ENCODE data around the gene TCEAL3. TPM values are rescaled to one million over a fixed set of nuclear protein-coding genes. Genes with fewer than 3 reads are reported as not detected.
"Not testable (repeated sequence)": the region's sequence is repeated elsewhere in the genome, so short reads cannot be mapped to it uniquely, and the experiment has no call there.

Gene TCEAL3
- total RNA-seq, 2 donors from 2014 or later = 75.5 to 92.0 TPM

DNA sequence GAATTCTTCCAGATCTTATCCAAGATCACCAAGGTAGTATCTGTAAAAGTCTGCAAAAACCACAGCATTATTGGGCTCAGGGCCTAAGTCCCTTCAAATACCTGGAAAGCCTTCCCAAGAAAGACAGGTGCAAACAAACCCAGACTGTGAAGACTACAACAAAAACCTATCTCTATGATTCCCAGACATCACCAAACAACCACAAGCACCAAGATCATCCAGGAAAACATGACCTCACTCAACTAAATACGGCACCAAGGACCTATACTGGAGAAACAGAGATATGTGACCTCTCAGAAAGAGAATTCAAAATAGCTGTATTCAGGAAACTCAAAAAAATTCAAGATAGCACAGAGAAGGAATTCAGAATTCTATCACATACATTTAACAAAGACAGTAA, 36.4 kb downstream of the TCEAL3 start:
- no peaks in the 10 kb centered on the region for H3K36me3 ChIP-seq
- no peaks in the 10 kb centered on the region for H3K4me1 ChIP-seq (replicated peaks)
- TF ChIP-seq, protein P1, sequence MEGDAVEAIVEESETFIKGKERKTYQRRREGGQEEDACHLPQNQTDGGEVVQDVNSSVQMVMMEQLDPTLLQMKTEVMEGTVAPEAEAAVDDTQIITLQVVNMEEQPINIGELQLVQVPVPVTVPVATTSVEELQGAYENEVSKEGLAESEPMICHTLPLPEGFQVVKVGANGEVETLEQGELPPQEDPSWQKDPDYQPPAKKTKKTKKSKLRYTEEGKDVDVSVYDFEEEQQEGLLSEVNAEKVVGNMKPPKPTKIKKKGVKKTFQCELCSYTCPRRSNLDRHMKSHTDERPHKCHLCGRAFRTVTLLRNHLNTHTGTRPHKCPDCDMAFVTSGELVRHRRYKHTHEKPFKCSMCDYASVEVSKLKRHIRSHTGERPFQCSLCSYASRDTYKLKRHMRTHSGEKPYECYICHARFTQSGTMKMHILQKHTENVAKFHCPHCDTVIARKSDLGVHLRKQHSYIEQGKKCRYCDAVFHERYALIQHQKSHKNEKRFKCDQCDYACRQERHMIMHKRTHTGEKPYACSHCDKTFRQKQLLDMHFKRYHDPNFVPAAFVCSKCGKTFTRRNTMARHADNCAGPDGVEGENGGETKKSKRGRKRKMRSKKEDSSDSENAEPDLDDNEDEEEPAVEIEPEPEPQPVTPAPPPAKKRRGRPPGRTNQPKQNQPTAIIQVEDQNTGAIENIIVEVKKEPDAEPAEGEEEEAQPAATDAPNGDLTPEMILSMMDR (IDR thresholded peaks at IDR 0.05) = no peak
- no peak for TF ChIP-seq POLR2AphosphoS5 (IDR thresholded peaks at IDR 0.05)
- no peak overlapping the region for H3K27ac ChIP-seq
- DNase-seq (ENCODE audit: low spot score) = no peak
- intact Hi-C loops (cut with DNase I) = no loop called here
- H3K27me3 ChIP-seq (replicated peaks; ENCODE audit: insufficient read depth) = no peaks in the 10 kb centered on the region
- no peak overlapping the region for H3K4me3 ChIP-seq
- WGBS = 80% methylated on average over 1 of the region's 1 CpG
- H3K9me3 ChIP-seq = no peaks in the 10 kb centered on the region

DNA sequence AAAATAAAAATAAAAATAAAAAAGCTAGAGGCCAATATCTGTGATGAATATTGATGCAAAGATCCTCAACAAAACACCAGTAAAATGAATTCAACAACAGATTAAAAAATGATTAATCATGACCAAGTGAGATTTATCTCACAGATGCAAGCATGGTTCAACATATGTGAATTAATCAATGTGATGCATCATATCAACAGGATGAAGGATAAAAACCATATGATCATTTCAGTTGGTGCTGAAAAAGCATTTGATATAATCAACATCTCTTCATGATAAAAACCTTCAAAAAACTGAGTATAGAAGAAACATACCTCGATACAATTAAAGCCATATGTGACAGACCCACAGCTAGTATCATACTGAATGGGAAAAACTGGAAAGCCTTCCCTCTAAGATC, 39.9 kb downstream of the TCEAL3 start:
- DNase-seq (ENCODE audit: low spot score) = no peak
- intact Hi-C loops (cut with DNase I) = no loop called here
- Histone ChIP-seq H3K4me3 (no peak overlapping the region), H3K27ac (no peak overlapping the region), H3K36me3 (no peaks in the 10 kb centered on the region), H3K9me3 (no peaks in the 10 kb centered on the region), H3K27me3 (replicated peaks; ENCODE audit: insufficient read depth) (no peaks in the 10 kb centered on the region), H3K4me1 (replicated peaks) (no peaks in the 10 kb centered on the region)
- WGBS = 94% methylated on average over 1 of the region's 1 CpG
- TF ChIP-seq POLR2AphosphoS5 (IDR thresholded peaks at IDR 0.05) (no peak), POLR2A (IDR thresholded peaks at IDR 0.05) (no peak)
- TF ChIP-seq, protein P1 (IDR thresholded peaks at IDR 0.05) = no peak

DNA sequence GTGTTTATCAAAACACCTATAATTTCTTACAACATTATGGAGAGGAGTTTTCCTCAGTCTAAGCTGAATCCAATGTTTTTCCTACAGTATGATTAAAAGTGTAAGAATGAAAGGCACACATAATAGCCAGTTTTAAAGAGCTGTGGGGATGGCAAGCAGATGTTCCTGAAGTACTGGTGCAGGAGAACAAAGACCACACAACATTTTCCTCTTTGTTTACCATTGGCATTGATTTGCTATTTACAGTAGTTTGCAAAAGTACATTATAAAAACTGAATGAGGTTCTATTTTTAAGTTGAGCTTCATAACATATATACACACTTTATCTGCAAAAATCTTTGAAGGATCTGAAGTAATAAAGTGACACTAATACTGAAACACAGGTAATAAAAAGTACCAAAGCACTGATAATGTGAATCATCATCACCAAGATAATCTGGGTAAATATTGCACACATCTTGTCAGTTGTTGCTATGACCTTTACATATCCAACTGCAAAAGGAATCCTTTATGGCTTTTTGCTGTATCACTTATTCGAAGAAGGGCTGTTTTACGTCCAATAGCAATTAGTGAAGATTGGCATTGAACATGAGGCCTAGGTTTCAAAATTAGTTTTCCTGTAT, 43.5 kb downstream of the TCEAL3 start:
- DNase-seq (ENCODE audit: low spot score) = no peak
- no peak overlapping the region for H3K27ac ChIP-seq
- H3K4me3 ChIP-seq = no peak overlapping the region
- WGBS = 93% methylated on average over 2 of the region's 2 CpGs
- no peak for TF ChIP-seq POLR2A (IDR thresholded peaks at IDR 0.05)
- no peak for TF ChIP-seq POLR2AphosphoS5 (IDR thresholded peaks at IDR 0.05)
- TF ChIP-seq, protein P1 (IDR thresholded peaks at IDR 0.05) = no peak
- no peaks in the 10 kb centered on the region for H3K9me3 ChIP-seq
- H3K27me3 ChIP-seq (replicated peaks; ENCODE audit: insufficient read depth) = no peaks in the 10 kb centered on the region
- H3K36me3 ChIP-seq = no peaks in the 10 kb centered on the region
- intact Hi-C loops (cut with DNase I) = no loop called here
- no peaks in the 10 kb centered on the region for H3K4me1 ChIP-seq (replicated peaks)

DNA sequence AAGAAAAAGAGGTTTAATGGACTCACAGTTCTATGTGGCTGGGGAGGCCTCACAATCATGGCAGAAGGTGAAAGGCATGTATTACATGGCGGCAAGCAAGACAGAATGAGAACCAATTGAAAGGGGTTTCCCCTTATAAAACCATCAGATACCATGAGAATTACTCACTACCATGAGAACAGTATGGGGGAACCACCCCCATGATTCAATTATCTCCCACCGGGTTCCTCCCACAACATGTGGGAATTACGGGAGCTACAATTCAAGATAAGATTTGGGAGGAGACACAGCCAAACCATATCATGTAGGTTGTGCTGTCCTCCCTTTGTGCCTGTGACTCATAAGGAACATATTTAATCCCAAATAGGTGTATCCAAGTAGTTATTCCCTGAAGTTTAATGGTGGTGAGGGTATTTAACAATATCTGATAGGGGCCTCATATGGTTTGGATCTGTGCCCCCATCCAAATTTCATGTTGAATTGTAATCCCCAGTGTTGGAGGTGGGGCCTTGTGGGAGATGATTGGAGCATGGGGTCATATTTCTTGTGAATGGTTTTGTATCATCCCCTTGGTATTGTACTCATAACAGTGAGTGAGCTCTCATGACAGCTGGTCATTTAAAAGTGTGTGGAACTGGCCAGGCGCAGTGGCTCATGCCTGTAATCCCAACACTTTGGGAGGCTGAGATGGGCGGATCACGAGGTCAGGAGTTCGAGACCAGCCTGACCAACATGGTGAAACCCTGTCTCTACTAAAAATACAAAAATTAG, 47.7 kb downstream of the TCEAL3 start:
- H3K4me3 ChIP-seq; H3K27ac ChIP-seq; intact Hi-C loops (cut with DNase I); DNase-seq (ENCODE audit: low spot score); H3K9me3 ChIP-seq; H3K27me3 ChIP-seq (replicated peaks; ENCODE audit: insufficient read depth); H3K4me1 ChIP-seq (replicated peaks); H3K36me3 ChIP-seq: not testable (repeated sequence)
- 99% methylated on average over 7 of the region's 7 CpGs for WGBS

DNA sequence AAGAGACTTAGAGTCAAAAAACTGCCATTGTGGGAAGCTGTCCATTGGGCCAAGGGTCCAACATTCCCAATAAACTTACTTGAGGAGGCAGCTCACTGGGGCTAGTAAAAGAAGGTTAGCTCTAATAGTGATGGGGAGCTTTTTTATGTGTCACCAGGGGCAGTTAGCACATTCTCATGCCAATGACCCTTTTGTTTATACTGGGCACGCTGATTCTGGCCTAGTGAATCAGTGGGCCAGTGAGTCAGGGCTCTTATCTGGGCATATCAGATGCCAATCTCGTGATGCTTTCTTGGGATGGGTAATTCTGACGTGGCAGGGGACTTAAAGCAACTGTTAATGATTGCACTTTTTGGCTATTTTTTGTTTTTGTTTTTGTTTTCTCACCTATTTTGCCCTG, 48.9 kb downstream of the TCEAL3 start:
- H3K9me3 ChIP-seq = no peaks in the 10 kb centered on the region
- no peak overlapping the region for H3K4me3 ChIP-seq
- H3K36me3 ChIP-seq = no peaks in the 10 kb centered on the region
- WGBS = 63% methylated on average over 3 of the region's 3 CpGs
- intact Hi-C loops (cut with DNase I) = no loop called here
- TF ChIP-seq POLR2A (IDR thresholded peaks at IDR 0.05) = no peak
- TF ChIP-seq, protein P1 (IDR thresholded peaks at IDR 0.05) = no peak
- no peak for TF ChIP-seq POLR2AphosphoS5 (IDR thresholded peaks at IDR 0.05)
- DNase-seq (ENCODE audit: low spot score) = no peak
- no peaks in the 10 kb centered on the region for H3K4me1 ChIP-seq (replicated peaks)
- no peaks in the 10 kb centered on the region for H3K27me3 ChIP-seq (replicated peaks; ENCODE audit: insufficient read depth)
- no peak overlapping the region for H3K27ac ChIP-seq

DNA sequence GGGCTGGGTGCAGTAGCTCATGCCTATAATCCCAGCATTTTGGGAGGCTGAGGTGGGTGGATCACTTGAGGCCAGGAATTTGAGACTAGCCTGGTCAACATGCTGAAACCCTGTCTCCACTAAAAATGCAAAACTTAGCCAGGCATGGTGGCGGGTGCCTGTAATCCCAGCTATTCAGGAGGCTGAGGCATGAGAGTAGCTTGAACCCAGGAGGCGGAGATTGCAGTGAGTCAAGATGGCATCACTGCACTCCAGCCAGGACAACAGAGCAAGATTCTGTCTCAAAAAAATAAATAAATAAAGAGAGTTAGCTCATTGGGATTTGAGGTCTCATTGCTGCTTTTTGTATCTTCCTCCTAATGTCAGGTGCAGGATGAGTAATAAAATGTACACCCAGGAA, 49.3 kb downstream of the TCEAL3 start:
- H3K36me3 ChIP-seq; DNase-seq (ENCODE audit: low spot score); H3K27ac ChIP-seq; H3K4me3 ChIP-seq; H3K9me3 ChIP-seq; H3K4me1 ChIP-seq (replicated peaks); H3K27me3 ChIP-seq (replicated peaks; ENCODE audit: insufficient read depth); intact Hi-C loops (cut with DNase I): not testable (repeated sequence)
- WGBS = 95% methylated on average over 2 of the region's 2 CpGs

All from prostate gland (tissue), 2 donors.